HK-2 (cell line): ENCODE results near the gene RHOT2.

Experiments
- DNase-seq: peaks from one replicate; pipeline ENCODE4 v3.0.0-alpha.2; 2018; ENCODE audit not compliant: unreplicated experiment

RHOT2 gene

DNA sequence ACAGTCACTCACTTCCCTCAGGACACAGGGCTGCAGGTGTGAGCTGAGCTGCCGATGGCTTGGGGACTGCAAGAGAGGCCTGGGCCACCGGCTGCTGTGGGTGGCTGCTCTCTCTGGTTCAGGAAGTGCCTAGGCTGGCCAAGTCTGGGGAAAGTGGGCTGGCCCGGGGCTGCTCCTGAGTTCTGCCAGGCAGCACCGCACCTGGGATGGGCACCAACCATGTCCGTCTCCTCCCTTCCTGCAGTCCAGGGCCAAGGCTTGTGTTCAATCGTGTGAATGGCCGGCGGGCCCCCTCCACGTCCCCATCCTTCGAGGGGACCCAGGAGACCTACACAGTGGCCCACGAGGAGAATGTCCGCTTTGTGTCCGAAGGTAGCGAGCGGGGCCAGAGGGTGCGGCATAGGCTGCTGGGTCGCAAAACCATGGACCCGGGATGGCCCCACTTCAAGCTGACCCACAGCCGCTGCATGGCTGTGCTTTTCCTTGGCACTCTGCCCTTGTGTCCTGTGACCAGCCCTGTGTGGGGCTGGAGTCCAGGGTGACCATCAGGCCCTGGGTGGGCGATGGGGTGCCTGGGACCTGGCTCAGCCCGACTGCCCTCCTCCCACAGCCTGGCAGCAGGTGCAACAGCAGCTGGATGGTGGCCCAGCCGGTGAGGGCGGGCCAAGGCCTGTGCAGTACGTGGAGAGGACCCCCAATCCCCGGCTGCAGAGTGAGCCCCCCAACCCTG is 20.6 kb upstream of the RHOT2 start:
- DNase-seq, result no peak

- DNase-seq, result peak; percentile 57
These were observed 19.7 kb upstream of the RHOT2 start for GRCh38 chr16:648071-648780.

DNA sequence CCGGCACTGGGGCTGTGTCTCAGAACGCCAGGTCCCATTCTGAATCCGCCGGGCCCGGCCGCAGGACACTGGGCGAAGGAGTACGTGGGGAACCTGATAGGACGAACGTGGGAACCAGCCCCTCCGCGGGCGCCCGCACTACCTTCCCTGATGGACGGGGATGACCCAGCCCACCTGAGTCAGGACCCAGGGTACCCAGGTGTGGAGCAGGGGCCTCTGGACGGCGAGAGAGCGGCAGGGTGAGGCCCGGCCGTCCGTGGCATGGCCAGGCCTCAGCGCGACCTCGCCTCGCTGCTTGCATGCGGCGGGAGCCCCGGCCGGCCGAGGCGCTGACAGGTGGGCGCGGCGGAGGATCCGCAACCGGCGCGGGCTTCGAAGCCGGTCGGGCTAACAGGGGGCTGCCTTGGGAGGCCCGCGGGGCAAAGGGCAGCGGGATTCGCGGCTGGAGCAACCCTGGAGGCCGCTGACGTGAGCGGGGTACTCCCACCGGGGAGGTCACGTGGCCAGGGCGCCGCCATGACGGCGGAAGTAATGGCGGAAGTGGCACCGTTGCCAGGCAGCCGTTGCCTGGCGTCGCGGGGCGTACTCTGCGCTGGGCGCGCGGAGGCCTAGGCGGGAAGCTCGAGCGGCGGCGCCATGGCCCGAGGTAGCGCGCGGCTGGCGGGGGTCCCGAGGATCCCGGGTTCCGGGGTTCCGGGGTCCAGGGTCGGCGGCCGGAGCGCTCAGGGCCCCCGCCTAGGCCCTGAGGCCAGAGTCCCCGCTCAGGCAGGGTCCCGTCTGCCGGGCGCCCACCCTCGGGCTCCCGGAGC is 18.9 kb upstream of the RHOT2 start, which contains the start of gene WDR90:
Gene WDR90 (plus strand): TSS at position 585 of the 809 bp plus-strand sequence. CDS start 52 bp downstream, at position 637.
- peak; percentile 87 for DNase-seq

GRCh38 chr16:649631-650030 is 18.3 kb upstream of the RHOT2 start:
- peak; percentile 47 for DNase-seq

GRCh38 chr16:651844-652243 is 16.1 kb upstream of the RHOT2 start:
- DNase-seq, result no peak

DNA sequence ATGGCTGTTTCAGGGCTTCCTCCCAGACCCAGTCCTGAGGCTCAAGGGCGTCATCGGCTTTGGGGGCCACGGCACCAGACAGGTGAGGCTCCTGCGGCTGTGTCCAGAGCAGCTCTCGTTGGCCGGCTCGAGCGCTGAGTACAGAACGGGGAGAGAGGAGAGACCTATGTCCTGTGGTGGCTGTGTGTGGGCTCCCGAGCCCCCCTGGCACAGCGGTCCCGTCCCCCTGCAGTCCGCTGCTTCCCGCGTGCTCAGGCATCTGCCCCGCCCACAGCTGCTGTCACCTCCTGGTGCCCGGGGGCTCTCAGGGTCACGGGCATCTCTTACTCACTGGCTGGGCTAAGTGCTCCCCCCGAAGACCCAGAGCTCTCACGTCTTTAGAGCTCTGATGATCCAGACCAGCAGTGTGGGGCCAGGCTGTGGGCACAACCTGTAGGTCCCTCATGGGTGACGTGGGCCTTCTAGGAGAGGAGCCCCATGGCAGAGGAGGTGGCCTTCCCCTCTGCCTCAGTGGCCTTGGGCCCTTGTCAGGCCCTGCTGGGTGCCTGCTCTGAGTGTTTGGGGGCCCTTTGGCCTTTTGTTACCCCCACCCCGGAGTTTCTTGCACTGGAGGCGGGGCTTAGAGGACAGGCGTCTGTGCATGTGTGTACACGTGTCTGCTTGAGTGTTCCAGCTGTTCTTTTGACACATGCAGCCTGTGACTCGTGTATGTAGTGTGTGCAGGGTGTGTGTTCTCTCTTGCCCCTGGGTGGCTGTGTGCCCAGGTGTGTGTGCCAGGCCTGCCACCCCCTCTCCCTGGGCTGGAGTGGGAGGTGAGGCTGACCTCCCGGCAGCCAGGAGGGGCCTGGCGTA is 15.3 kb upstream of the RHOT2 start:
- DNase-seq, result no peak

DNA sequence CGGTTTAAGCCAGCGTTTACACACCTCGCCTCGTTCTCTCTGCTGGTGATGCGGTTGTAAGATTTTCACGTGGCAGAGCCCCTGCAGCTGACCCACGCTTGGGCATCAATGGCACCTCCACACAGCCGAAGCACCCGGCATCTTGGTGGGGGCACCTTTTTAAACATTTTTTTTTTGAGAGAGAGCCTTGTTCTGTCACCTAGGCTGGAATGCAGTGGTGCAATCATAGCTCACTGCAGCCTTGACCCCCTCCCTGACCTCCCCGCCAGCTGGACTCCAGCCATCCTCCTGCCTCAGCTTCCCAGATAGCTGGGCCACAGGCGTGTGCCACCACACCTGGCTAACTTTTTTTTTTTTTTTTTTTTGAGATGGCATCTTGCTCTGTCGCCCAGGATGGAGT is 13.9 kb upstream of the RHOT2 start:
- no peak for DNase-seq

GRCh38 chr16:657487-657886 is 10.4 kb upstream of the RHOT2 start:
- DNase-seq, result no peak

GRCh38 chr16:658679-659571 is 9.0 kb upstream of the RHOT2 start:
- no peak for DNase-seq

GRCh38 chr16:659618-660017 is 8.3 kb upstream of the RHOT2 start:
- no peak for DNase-seq

DNA sequence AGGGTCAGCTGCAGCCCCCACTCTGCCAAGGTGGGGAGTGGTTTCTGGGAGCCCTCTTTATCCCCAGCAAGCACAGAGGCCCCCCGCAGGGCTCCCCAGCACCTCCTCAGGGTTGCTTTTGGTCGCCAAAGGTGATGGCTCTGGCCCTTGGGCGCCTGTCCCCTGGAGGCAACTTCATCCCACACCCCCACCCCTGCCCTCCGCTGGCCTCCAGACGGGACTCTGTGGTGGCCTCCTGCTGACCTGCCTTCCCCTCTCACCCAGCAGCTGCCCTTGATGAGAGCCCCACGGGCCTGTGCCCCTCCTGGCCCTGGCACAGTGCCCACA is 7.8 kb upstream of the RHOT2 start:
- DNase-seq, result no peak

DNA sequence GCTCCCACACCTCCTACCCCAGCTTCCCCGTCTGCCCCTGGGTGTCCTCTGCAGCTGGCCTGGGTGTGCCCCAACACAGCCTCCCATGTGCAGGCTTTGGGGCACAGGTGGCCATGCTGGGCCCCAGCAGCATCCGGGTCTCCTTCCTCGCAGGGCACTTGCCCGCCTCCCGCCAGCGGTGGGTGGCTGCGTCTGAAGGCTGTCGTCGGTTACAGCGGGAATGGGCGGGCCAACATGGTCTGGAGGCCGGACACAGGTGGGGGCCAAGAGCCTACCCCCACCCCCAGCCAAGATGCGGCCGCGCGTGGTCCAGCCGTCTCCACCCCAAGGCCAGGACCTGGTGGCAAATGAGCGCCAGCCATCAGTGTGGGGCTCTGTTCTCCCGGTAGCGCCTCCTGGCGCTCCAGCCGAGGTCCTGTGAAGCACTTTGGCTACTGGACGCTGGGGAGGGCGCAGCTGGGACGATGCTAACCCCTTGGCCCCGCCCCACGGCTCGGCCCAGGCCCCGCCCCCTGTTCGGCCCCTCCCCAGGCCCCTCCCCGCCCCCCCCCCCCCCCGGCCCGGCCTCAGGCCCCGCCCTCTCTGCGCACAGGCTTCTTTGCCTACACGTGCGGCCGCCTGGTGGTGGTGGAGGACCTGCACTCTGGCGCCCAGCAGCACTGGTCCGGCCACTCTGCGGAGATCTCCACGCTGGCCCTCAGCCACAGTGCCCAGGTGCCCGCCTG is 7.3 kb upstream of the RHOT2 start:
- no peak for DNase-seq

GRCh38 chr16:661184-661821 is 6.6 kb upstream of the RHOT2 start:
- no peak for DNase-seq

- DNase-seq, result no peak
These were observed 5.8 kb upstream of the RHOT2 start for GRCh38 chr16:662095-662494.

DNA sequence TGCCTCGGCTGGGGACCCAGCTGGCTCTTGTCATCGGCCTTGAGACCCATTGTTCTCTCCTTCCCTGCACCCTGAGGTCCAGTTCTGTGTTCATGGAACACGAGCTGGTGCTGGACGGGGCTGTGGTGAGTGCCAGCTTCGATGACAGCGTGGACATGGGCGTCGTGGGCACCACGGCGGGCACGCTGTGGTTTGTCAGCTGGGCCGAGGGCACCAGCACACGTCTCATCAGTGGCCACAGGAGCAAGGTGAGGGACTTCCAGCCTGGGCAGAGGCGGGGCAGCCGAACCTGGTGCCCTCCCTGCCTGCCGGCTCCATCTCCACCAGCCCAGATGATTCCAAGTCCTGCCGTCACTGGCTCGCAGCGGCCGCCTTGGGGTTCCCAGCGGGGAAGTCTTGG is 5.3 kb upstream of the RHOT2 start:
- DNase-seq, result no peak

- DNase-seq, result no peak
These were observed 1.4 kb upstream of the RHOT2 start for GRCh38 chr16:666572-666971.

GRCh38 chr16:667113-667779 is 686 bp upstream of the RHOT2 start:
- no peak for DNase-seq

GRCh38 chr16:668519-669171 is 713 bp downstream of the RHOT2 start:
- no peak for DNase-seq
